Spleen (tissue), 11 donors: Measurements from ENCODE around the gene PCSK6. TPM values are rescaled to one million over a fixed set of nuclear protein-coding genes. Genes with fewer than 3 reads are reported as not detected.

Experiments
- DNase-seq: peaks from one replicate; pipeline ENCODE4 v3.0.0-alpha.2; 2020
- H3K27ac ChIP-seq, 8 donors: fragments of 200-600 bp; sonication (generic) in 7 of 8; 1 replicate in 4 of 8; 2 replicates in 4 of 8; pipeline versions ENCODE4 v1.5.0 to v1.8.0; 2016 to 2021; ENCODE audit warnings: inconsistent platforms in 4 of 8, mild to moderate bottlenecking in 4 of 8, moderate library complexity in 1 of 8
- H3K27me3 ChIP-seq, 7 donors: fragments of 200-600 bp; sonication (generic) in 6 of 7; replicated peaks in 1 of 7; 1 replicate in 4 of 7; 2 replicates in 3 of 7; pipeline versions ENCODE4 v1.5.0 to v1.8.0; 2016 to 2021; ENCODE audit warnings: inconsistent platforms in 3 of 7, mild to moderate bottlenecking in 1 of 7
- H3K36me3 ChIP-seq, 6 donors: fragments of 200-600 bp; sonication (generic) in 5 of 6; 1 replicate in 4 of 6; 2 replicates in 2 of 6; pipeline versions ENCODE4 v1.5.0 to v1.8.0; 2016 to 2021; ENCODE audit warnings: inconsistent platforms in 2 of 6
- H3K4me1 ChIP-seq, 6 donors: fragments of 200-600 bp; sonication (generic) in 5 of 6; 1 replicate in 3 of 6; 2 replicates in 3 of 6; pipeline versions ENCODE4 v1.5.0 to v1.8.0; 2016 to 2021; ENCODE audit warnings: inconsistent platforms in 3 of 6
- H3K4me3 ChIP-seq, 8 donors: fragments of 200-600 bp; sonication (generic) in 7 of 8; 1 replicate in 4 of 8; 2 replicates in 4 of 8; pipeline versions ENCODE4 v1.5.0 to v1.8.0; 2016 to 2021; ENCODE audit warnings: inconsistent platforms in 4 of 8, mild to moderate bottlenecking in 4 of 8, moderate library complexity in 2 of 8
- H3K9me3 ChIP-seq, 8 donors: fragments of 200-600 bp; sonication (generic) in 7 of 8; 1 replicate in 4 of 8; 2 replicates in 4 of 8; pipeline versions ENCODE4 v1.5.0 to v1.8.0; 2016 to 2021; ENCODE audit warnings: inconsistent platforms in 4 of 8
- CTCF ChIP-seq, 11 experiments: fragments of 200-600 bp in 7 of 11; fragments of 450-650 bp in 4 of 11; sonication (generic) in 4 of 11; IDR thresholded peaks in 8 of 11; conservative IDR thresholded peaks in 3 of 11; 1 replicate in 7 of 11; 2 replicates in 4 of 11; pipeline versions ENCODE4 v1.4.0 to v1.8.0; 2016 to 2021; ENCODE audit warnings: antibody characterized with exemption in 11 of 11, inconsistent platforms in 4 of 11, mild to moderate bottlenecking in 1 of 11
- POLR2A ChIP-seq, 3 donors: fragments of 450-650 bp; IDR thresholded peaks; one replicate each; pipeline ENCODE4 v1.5.1; 2017; ENCODE audit warnings: antibody characterized with exemption in 3 of 3, mild to moderate bottlenecking in 1 of 3
- POLR2AphosphoS5 ChIP-seq, 3 donors: sonication (generic); formaldehyde crosslinking; IDR thresholded peaks; one replicate each; pipeline ENCODE4 v1.5.1; 2017; ENCODE audit warnings: antibody characterized with exemption in 3 of 3
- WGBS, 5 donors: extraction: QIAGEN DNeasy Blood & Tissue Kit in 3 of 5; methylation state at CpG; one replicate each; pipeline versions ENCODE4 v1.1.5 to v1.1.7; 2013 to 2018; 5-methylcytosine and 5-hydroxymethylcytosine counted together
- intact Hi-C: fragments of 100-400 bp; cut with DNase I; formaldehyde crosslinking; loops from one replicate; pipeline ENCODE4 v1.15.0; 2023; ENCODE audit warnings: low total_unique reads
- polyA plus RNA-seq, 3 donors: library from polyadenylated mRNA; stranded (reverse); fragments of 200-250 nt; gene quantifications; one replicate each; pipeline ENCODE4 v1.2.1, GENCODE V29; 2013
- total RNA-seq, 7 donors: library from RNA; depleted of rRNA in 3 of 7; stranded (reverse); fragments of >200 nt in 3 of 7; fragmentation: NEBNext Ultra II Directional in 4 of 7; extraction: Animal tissue kit (Norgen Biotek cat#: 25700) in 4 of 7; gene quantifications; one replicate each; pipeline versions ENCODE4 v1.1.0 to v1.2.1, GENCODE V29; 2016 to 2021
- donor health status: healthy with polysubstance abuse.
- donor health status: DM: no; HTN: no; CAD: no; lungs with moderate emphysema.
- donor health status: DM: no; HTN: no; CAD: no.
- donor health status: Bipolar disorder and iron deficiency.
- donor health status: healthy.
- donor health status: DM: no; HTN: no; CAD: no.
- donor health status: DM: yes; HTN: yes; CAD: no.

The PCSK6 gene
- total and polyA plus RNA-seq, 10 donors = 10.0 to 403 (median 252) TPM

GRCh38 chr15:101488300-101489164 lies 975 bp downstream of the PCSK6 start:
- intact Hi-C loops = no loop called here
- TF ChIP-seq POLR2AphosphoS5 (IDR thresholded peaks at IDR 0.05) = peak; percentile 36 to 66 (median 63)
- no peak for TF ChIP-seq POLR2A (IDR thresholded peaks at IDR 0.05)
- DNase-seq = no peak
- Histone ChIP-seq H3K4me3 (peak overlapping the region; percentile 27 to 71 (median 43)), H3K9me3 (no peaks in the 10 kb centered on the region), H3K36me3 (peaks cover 0 to 7% (median 0%) of the 10 kb centered on the region in 6 donors), H3K27ac (peak overlapping the region; percentile 53 to 85 (median 80)), H3K27me3 (peaks cover 0 to 68% (median 24%) of the 10 kb centered on the region in 7 donors), H3K4me1 (peaks cover 0 to 55% (median 16%) of the 10 kb centered on the region in 6 donors)
- 6 to 16% (median 10%) methylated on average over 19 to 85 of the region's 85 CpGs for WGBS, 5 donors

- no peak for TF ChIP-seq POLR2A (IDR thresholded peaks at IDR 0.05)
- TF ChIP-seq POLR2AphosphoS5 (IDR thresholded peaks at IDR 0.05) = peak in 1 of 3 donors; percentile 35
- Histone ChIP-seq H3K27me3 (peaks cover 0 to 62% (median 24%) of the 10 kb centered on the region in 7 donors), H3K4me1 (peaks cover 0 to 58% (median 17%) of the 10 kb centered on the region in 6 donors), H3K36me3 (peaks cover 0 to 8% (median 0%) of the 10 kb centered on the region in 6 donors), H3K9me3 (no peaks in the 10 kb centered on the region), H3K27ac (peak overlapping the region; percentile 53 to 85 (median 80)), H3K4me3 (peak overlapping the region in 7 of 8 donors; percentile 18 to 71 (median 43))
- WGBS, 5 donors = 67 to 89% (median 77%) methylated on average over 14 of the region's 14 CpGs
- DNase-seq = no peak
- intact Hi-C loops = no loop called here
Observed at GRCh38 chr15:101486696-101487459, 2.6 kb downstream of the PCSK6 start.

GRCh38 chr15:101483462-101483861 lies 6.0 kb downstream of the PCSK6 start:
- Histone ChIP-seq H3K36me3 (peaks cover 0 to 27% (median 0%) of the 10 kb centered on the region in 6 donors), H3K27ac (peak overlapping the region in 4 of 8 donors; percentile 26 to 59 (median 47)), H3K27me3 (peaks cover 0 to 31% (median 5%) of the 10 kb centered on the region in 7 donors), H3K4me3 (peak overlapping the region in 1 of 8 donors; percentile 31), H3K9me3 (no peaks in the 10 kb centered on the region), H3K4me1 (peaks cover 0 to 63% (median 22%) of the 10 kb centered on the region in 6 donors)
- 69 to 84% (median 73%) methylated on average over 6 of the region's 6 CpGs for WGBS, 5 donors
- no peak for DNase-seq
- intact Hi-C loops = no loop called here
- TF ChIP-seq POLR2AphosphoS5 (IDR thresholded peaks at IDR 0.05) (no peak), CTCF (IDR thresholded peaks at IDR 0.05 in 8 of 11, conservative IDR thresholded peaks at IDR 0.05 in 3 of 11) (no peak), POLR2A (IDR thresholded peaks at IDR 0.05) (no peak)

GRCh38 chr15:101482526-101483371 lies 6.8 kb downstream of the PCSK6 start:
- H3K36me3 ChIP-seq = peaks cover 0 to 27% (median 0%) of the 10 kb centered on the region in 6 donors
- WGBS, 5 donors = 74 to 89% (median 81%) methylated on average over 17 to 21 of the region's 21 CpGs
- TF ChIP-seq POLR2AphosphoS5 (IDR thresholded peaks at IDR 0.05) (no peak), CTCF (IDR thresholded peaks at IDR 0.05 in 8 of 11, conservative IDR thresholded peaks at IDR 0.05 in 3 of 11) (no peak), POLR2A (IDR thresholded peaks at IDR 0.05) (no peak)
- peaks cover 0 to 23% (median 0%) of the 10 kb centered on the region in 7 donors for H3K27me3 ChIP-seq
- H3K4me1 ChIP-seq = peaks cover 0 to 69% (median 21%) of the 10 kb centered on the region in 6 donors
- H3K4me3 ChIP-seq = peak overlapping the region in 2 of 8 donors; percentile 1 to 31
- H3K9me3 ChIP-seq = no peaks in the 10 kb centered on the region
- H3K27ac ChIP-seq = peak overlapping the region in 6 of 8 donors; percentile 7 to 59 (median 35)
- intact Hi-C loops = no loop called here
- DNase-seq = no peak
